ENCODE results near the gene SLC29A3.

DNA sequence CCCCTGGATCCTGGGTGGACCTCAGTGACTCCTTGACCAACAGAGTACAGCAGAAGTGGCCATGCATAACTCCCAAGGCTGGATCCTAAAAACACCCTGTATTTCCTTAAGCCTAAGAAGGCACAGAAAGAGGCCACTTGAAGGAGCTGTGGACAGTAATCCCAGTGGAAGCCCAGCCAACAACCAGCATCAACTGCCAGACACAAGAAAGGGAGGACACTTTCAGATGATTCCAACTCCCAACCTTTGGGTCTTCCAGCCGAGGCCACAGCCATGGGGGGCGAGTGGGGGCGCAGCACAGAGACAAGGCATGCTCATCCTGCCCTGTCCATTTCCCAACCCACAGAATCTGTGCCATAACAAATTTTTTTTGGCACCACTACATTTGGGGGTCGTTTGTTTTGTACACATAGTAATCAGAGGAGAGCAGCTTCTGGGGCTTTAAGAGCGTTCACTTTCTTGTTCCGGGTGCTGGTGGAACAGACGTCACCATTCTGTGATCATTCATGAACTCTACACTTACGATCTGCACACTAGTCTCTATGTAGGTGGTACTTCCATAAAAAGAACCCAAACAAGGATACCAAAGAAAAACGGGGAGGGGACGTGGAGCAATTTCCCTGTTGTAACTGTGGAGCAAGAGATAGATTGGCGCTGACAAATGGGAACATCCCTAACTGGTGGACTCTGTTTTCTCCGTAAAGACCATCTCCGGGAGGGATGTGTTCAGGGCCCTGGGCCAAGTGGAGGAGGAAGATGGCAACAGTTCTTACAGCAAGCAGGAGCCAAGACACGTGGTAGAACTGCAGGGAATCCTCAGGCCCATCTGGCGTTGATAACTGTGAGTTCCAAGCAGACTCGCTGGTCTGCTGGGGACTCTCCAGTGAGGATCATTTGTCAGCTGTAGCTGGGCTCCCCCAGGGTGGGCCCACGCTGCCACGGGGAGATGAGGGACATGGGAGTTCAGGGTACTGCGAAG, 6.0 kb upstream of the SLC29A3 start:
- TF ChIP-seq, protein P1, sequence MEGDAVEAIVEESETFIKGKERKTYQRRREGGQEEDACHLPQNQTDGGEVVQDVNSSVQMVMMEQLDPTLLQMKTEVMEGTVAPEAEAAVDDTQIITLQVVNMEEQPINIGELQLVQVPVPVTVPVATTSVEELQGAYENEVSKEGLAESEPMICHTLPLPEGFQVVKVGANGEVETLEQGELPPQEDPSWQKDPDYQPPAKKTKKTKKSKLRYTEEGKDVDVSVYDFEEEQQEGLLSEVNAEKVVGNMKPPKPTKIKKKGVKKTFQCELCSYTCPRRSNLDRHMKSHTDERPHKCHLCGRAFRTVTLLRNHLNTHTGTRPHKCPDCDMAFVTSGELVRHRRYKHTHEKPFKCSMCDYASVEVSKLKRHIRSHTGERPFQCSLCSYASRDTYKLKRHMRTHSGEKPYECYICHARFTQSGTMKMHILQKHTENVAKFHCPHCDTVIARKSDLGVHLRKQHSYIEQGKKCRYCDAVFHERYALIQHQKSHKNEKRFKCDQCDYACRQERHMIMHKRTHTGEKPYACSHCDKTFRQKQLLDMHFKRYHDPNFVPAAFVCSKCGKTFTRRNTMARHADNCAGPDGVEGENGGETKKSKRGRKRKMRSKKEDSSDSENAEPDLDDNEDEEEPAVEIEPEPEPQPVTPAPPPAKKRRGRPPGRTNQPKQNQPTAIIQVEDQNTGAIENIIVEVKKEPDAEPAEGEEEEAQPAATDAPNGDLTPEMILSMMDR (conservative IDR thresholded peaks at IDR 0.05; ENCODE audit: low read depth, low read length): no peak
- no peak for TF ChIP-seq EZH2 (IDR thresholded peaks at IDR 0.05; ENCODE audit: low read length, unreplicated experiment)
